HepG2 (cell line): Measurements from ENCODE around the gene TMEM198. TPM values are rescaled to one million over a fixed set of nuclear protein-coding genes. Genes with fewer than 3 reads are reported as not detected.

Experiments
- ATAC-seq: fragments of 200-7000 bp; cut with Tn5 transposase; 3 replicates; pipeline ENCODE4 v1.9.1; 2020; ENCODE audit warnings: mild to moderate bottlenecking, moderate library complexity
- BruUV-seq: library from RNA; stranded (reverse); fragments of 400-500 nt; replicated peaks from 2 replicates; lab custom pipeline; 2021; lab: Mats Ljungman, UMichigan
- CTCF ChIA-PET: fragments of 300-600 bp; formaldehyde crosslinking; extraction: SDS; loops from one replicate; lab custom pipeline; 2021; ENCODE audit warnings: low total read pairs, inconsistent platforms, low intra/inter-chr PET ratio; lab: Yijun Ruan, JAX
- POLR2A ChIA-PET: fragments of 350-600 bp; sonication (Branson Sonifier 250); formaldehyde crosslinking; loops from one replicate; lab custom pipeline; 2020; ENCODE audit warnings: antibody characterized with exemption, inconsistent platforms; lab: Yijun Ruan, JAX
- DNase-seq: peaks from one replicate; pipeline ENCODE4 v3.0.0-alpha.2; 2015; ENCODE audit warnings: low spot score
- FAIRE-seq: peaks from 3 replicates; lab custom pipeline; 2011; peaks lifted over from hg19 to GRCh38; lab: Jason Lieb, UNC
- H2AFZ ChIP-seq: one replicate; pipeline ENCODE4 v1.6.1; 2011; ENCODE audit warnings: low read length, inconsistent platforms
- H3K27ac ChIP-seq: fragments of 300-600 bp; 3 replicates; pipeline ENCODE4 v1.8.0; 2011; ENCODE audit warnings: mixed run types, mild to moderate bottlenecking, mixed read lengths, low read length, inconsistent platforms; ENCODE audit not compliant: insufficient read depth; ENCODE audit errors: extremely low read length
- H3K27me3 ChIP-seq, 2 experiments: fragments of 200-600 bp in 1 of 2; 2 replicates in 1 of 2; 3 replicates in 1 of 2; pipeline versions ENCODE4 v1.6.0 to v1.8.0; 2011; ENCODE audit warnings: low read length in 2 of 2, mild to moderate bottlenecking in 2 of 2, moderate library complexity in 2 of 2, inconsistent platforms in 1 of 2; ENCODE audit not compliant: insufficient read depth in 2 of 2, control insufficient read depth in 1 of 2
- H3K36me3 ChIP-seq, 2 experiments: fragments of 200-600 bp in 1 of 2; replicated peaks in 1 of 2; 2 replicates in 1 of 2; 3 replicates in 1 of 2; pipeline versions ENCODE4 v1.5.1 to v1.8.0; 2011; ENCODE audit warnings: low read length in 2 of 2, inconsistent platforms in 1 of 2; ENCODE audit not compliant: insufficient read depth in 2 of 2, control insufficient read depth in 1 of 2
- H3K4me1 ChIP-seq: 2 replicates; pipeline ENCODE4 v1.5.1; 2012; ENCODE audit warnings: low read length, inconsistent platforms; ENCODE audit not compliant: insufficient read depth
- H3K4me2 ChIP-seq: 2 replicates; pipeline ENCODE4 v1.6.0; 2011; ENCODE audit warnings: low read depth, low read length, inconsistent platforms
- H3K4me3 ChIP-seq, 3 experiments: fragments of 200-600 bp in 1 of 3; sonication (generic), shearing (Covaris generic) in 1 of 3; replicated peaks in 1 of 3; 2 replicates each; pipeline ENCODE4 v1.5.1; 2011 to 2016; ENCODE audit warnings: low read length in 3 of 3, inconsistent platforms in 2 of 3, low read depth in 2 of 3, mild to moderate bottlenecking in 2 of 3, control low read depth in 1 of 3, mixed read lengths in 1 of 3; ENCODE audit not compliant: insufficient read depth in 1 of 3
- H3K79me2 ChIP-seq: one replicate; pipeline ENCODE4 v1.6.1; 2011; ENCODE audit warnings: low read length, inconsistent platforms; ENCODE audit not compliant: insufficient read depth
- H3K9ac ChIP-seq: 2 replicates; pipeline ENCODE4 v1.6.0; 2011; ENCODE audit warnings: mild to moderate bottlenecking, low read depth, low read length, inconsistent platforms; ENCODE audit not compliant: insufficient read depth
- H3K9me3 ChIP-seq: 2 replicates; pipeline ENCODE4 v1.5.1; 2012; ENCODE audit warnings: mild to moderate bottlenecking, low read length
- H4K20me1 ChIP-seq: 2 replicates; pipeline ENCODE4 v1.6.0; 2011; ENCODE audit warnings: inconsistent platforms, mild to moderate bottlenecking, low read length, moderate library complexity; ENCODE audit not compliant: insufficient read depth
- EED ChIP-seq: sonication (generic); formaldehyde crosslinking; IDR thresholded peaks from 2 replicates; pipeline ENCODE4 v1.5.0; 2020; ENCODE audit warnings: mild to moderate bottlenecking, missing genetic modification reagents
- GATAD2A ChIP-seq: IDR thresholded peaks from 2 replicates; pipeline ENCODE4 v1.6.1; 2016
- KAT8 ChIP-seq: IDR thresholded peaks from 2 replicates; pipeline ENCODE4 v1.6.1; 2016; ENCODE audit warnings: missing genetic modification reagents, missing compliant biosample characterization
- MTF2 ChIP-seq: sonication (generic); formaldehyde crosslinking; IDR thresholded peaks from 2 replicates; pipeline ENCODE4 v1.5.0; 2020; ENCODE audit warnings: missing genetic modification reagents, borderline replicate concordance
- SRF ChIP-seq: IDR thresholded peaks from 2 replicates; pipeline ENCODE4 v1.6.1; 2011; ENCODE audit warnings: mild to moderate bottlenecking, low read depth, low read length, moderate library complexity
- WGBS: methylation state at CpG from one replicate; pipeline ENCODE4 v1.1.6; 2017; ENCODE audit warnings: low lambda C conversion rate; 5-methylcytosine and 5-hydroxymethylcytosine counted together
- in situ Hi-C: cut with HindIII; loops from 2 replicates; pipeline ENCODE4 v1.10.0; 2017; ENCODE audit warnings: low pct_unique_long_range_greater_than_20kb; ENCODE audit not compliant: extremely low pct_ligation_motif_present
- intact Hi-C: fragments of 100-400 bp; cut with micrococcal nuclease; formaldehyde crosslinking; loops from one replicate; pipeline ENCODE4 v1.10.0; 2022; ENCODE audit not compliant: unreplicated experiment
- polyA plus RNA-seq, 8 experiments: library from polyadenylated mRNA; depleted of rRNA in 3 of 8; stranded (reverse) in 7 of 8; unstranded in 1 of 8; fragments of >200 nt; fragmentation: Illumina TruSeq in 4 of 8; extraction: Trizol in 4 of 8; gene quantifications; 2 replicates each; pipeline versions ENCODE4 v1.2.1 to v1.2.3, GENCODE V29; 2011 to 2016; ENCODE audit warnings: low read depth in 4 of 8, missing spikeins in 1 of 8, mixed read lengths in 1 of 8; ENCODE audit not compliant: insufficient read depth in 1 of 8
- total RNA-seq, 5 experiments: library from RNA; depleted of rRNA; stranded (reverse); fragments of >200 nt; fragmentation: Illumina TruSeq; extraction: Trizol; gene quantifications; 2 replicates each; pipeline ENCODE4 v1.2.3, GENCODE V29; 2016; ENCODE audit warnings: low read depth in 1 of 5
- TF ChIP-seq, protein P1 (sequence below): fragments of 450-650 bp; IDR thresholded peaks from 2 replicates; pipeline ENCODE4 v1.6.1; 2017; ENCODE audit warnings: mild to moderate bottlenecking

TMEM198 gene
- total and polyA plus RNA-seq, 2 of the 13 experiments (the other 11 are each of a cell fraction or from before 2014, with no cell fraction given): 17.3 to 23.5 TPM

DNA sequence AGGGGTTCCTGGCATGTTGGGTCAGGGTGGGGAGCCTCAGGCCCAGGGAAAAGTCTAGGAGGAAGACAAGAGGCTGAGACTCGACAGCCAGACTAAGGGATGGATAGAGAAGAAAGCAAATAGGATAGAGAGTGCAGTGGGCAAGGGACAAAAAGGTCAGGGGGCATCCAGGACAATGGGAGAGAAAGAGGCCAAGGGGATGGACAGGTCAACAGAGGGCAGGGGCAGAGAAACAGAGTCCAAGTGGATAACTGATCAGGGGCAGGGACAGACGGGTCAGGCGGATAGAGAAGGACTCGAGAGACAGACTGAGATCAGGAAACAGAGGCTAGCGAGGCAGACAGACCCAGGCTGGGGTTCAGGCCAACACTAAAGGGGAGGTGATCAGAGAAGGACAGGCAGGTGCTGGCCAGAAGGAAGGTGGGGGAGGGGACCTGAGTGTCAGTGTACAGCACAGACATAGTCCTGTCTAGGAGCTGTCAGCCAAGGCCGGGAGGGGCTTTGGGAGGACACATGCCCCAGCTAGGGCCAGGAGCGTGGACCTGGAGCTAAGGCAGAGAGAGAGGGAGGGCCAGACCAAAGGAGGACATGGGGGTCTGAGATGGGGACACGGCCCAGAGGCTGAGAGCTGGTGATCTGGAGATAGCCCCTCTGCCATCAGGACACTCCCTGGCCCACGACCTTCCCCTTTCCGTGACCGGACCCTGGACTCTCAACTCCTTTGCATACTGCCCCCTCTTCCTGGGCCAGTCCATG lies 17.3 kb upstream of the TMEM198 start:
- H3K9me3 ChIP-seq: no peaks in the 10 kb centered on the region
- BruUV-seq: no TSS peak
- DNase-seq (no peak), ATAC-seq (no peak), FAIRE-seq (no peak)
- CTCF ChIA-PET: no interaction called here
- no peak overlapping the region for H3K9ac ChIP-seq
- H3K79me2 ChIP-seq: no peaks in the 10 kb centered on the region
- intact Hi-C loops: no loop called here
- TF ChIP-seq KAT8 (CRISPR knock-in tag) (no peak), GATAD2A (no peak), MTF2 (CRISPR knock-in tag) (0 out of 2 replicates have a peak, but pooled peaks have one; percentile 34), SRF (no peak), EED (CRISPR knock-in tag) (no peak)
- TF ChIP-seq, protein P1, sequence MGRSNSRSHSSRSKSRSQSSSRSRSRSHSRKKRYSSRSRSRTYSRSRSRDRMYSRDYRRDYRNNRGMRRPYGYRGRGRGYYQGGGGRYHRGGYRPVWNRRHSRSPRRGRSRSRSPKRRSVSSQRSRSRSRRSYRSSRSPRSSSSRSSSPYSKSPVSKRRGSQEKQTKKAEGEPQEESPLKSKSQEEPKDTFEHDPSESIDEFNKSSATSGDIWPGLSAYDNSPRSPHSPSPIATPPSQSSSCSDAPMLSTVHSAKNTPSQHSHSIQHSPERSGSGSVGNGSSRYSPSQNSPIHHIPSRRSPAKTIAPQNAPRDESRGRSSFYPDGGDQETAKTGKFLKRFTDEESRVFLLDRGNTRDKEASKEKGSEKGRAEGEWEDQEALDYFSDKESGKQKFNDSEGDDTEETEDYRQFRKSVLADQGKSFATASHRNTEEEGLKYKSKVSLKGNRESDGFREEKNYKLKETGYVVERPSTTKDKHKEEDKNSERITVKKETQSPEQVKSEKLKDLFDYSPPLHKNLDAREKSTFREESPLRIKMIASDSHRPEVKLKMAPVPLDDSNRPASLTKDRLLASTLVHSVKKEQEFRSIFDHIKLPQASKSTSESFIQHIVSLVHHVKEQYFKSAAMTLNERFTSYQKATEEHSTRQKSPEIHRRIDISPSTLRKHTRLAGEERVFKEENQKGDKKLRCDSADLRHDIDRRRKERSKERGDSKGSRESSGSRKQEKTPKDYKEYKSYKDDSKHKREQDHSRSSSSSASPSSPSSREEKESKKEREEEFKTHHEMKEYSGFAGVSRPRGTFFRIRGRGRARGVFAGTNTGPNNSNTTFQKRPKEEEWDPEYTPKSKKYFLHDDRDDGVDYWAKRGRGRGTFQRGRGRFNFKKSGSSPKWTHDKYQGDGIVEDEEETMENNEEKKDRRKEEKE: no peak
- H3K27me3 ChIP-seq: peaks cover 24 to 93% of the 10 kb centered on the region in 2 experiments
- WGBS: 6% methylated on average over 10 of the region's 11 CpGs
- no peak overlapping the region for H3K4me2 ChIP-seq
- H4K20me1 ChIP-seq: no peaks in the 10 kb centered on the region
- POLR2A ChIA-PET: interaction anchor here (0.7 to 1.5 kb wide), 3 partner anchors 16 to 139 kb away, joined by 3 to 5 read pairs (median 3); partner anchors contain the start of gene DNPEP
- H2AFZ ChIP-seq: no peak overlapping the region
- H3K4me1 ChIP-seq: peaks cover 25% of the 10 kb centered on the region
- in situ Hi-C loops: loop anchor here (10.0 kb wide), 1 partner anchor 52 kb away; no protein-coding TSS in a partner anchor
- H3K36me3 ChIP-seq: no peaks in the 10 kb centered on the region
- no peak overlapping the region for H3K4me3 ChIP-seq
- H3K27ac ChIP-seq: no peak overlapping the region
